GM12878 (cell line): Measurements from ENCODE around the gene SATB2. TPM values are rescaled to one million over a fixed set of nuclear protein-coding genes. Genes with fewer than 3 reads are reported as not detected.

ENCODE experiments used
- ATAC-seq: fragments of 200-7000 bp; cut with Tn5 transposase; 3 replicates; pipeline ENCODE4 v1.9.1; 2020; ENCODE audit warnings: mild to moderate bottlenecking, moderate library complexity
- BruUV-seq: library from RNA; stranded (reverse); fragments of 400-500 nt; replicated peaks from 2 replicates; lab custom pipeline; 2021; lab: Mats Ljungman, UMichigan
- CTCF ChIA-PET: fragments of 300-600 bp; sonication (Branson Sonifier 250); formaldehyde crosslinking; extraction: SDS; loops from one replicate; lab custom pipeline; 2021; ENCODE audit warnings: inconsistent platforms; lab: Yijun Ruan, JAX
- POLR2A ChIA-PET: fragments of 350-600 bp; formaldehyde crosslinking; extraction: SDS; loops from one replicate; lab custom pipeline; 2021; ENCODE audit warnings: inconsistent platforms; lab: Charles Lee
- RAD21 ChIA-PET: fragments of 300-600 bp; sonication (Branson Sonifier 250); formaldehyde crosslinking; loops from one replicate; lab custom pipeline; 2023; ENCODE audit warnings: antibody characterized with exemption; ENCODE audit not compliant: unreplicated experiment; lab: Charles Lee
- SMC1A ChIA-PET: fragments of 300-600 bp; sonication (Branson Sonifier 250); formaldehyde crosslinking; loops from one replicate; lab custom pipeline; 2023; ENCODE audit not compliant: unreplicated experiment, uncharacterized antibody; lab: Charles Lee
- DNase-seq: peaks from one replicate; pipeline ENCODE4 v3.0.0-alpha.2; 2011; ENCODE audit warnings: low read depth, low spot score
- FAIRE-seq: peaks from 3 replicates; lab custom pipeline; 2011; peaks lifted over from hg19 to GRCh38; lab: Jason Lieb, UNC
- H2AFZ ChIP-seq: 2 replicates; pipeline ENCODE4 v1.6.0; 2011; ENCODE audit warnings: low read depth, low read length, control low read depth; ENCODE audit not compliant: control insufficient read depth
- H3K27ac ChIP-seq: 2 replicates; pipeline ENCODE4 v1.5.1; 2011; ENCODE audit warnings: control low read depth; ENCODE audit not compliant: control insufficient read depth, insufficient read depth
- H3K27me3 ChIP-seq, 2 experiments: replicated peaks in 1 of 2; 2 replicates each; pipeline versions ENCODE4 v1.6.0 to v1.6.1; 2011; ENCODE audit warnings: low read length in 1 of 2; ENCODE audit not compliant: control insufficient read depth in 2 of 2, insufficient read depth in 2 of 2
- H3K36me3 ChIP-seq, 2 experiments: 2 replicates each; pipeline ENCODE4 v1.5.1; 2011; ENCODE audit warnings: low read length in 1 of 2; ENCODE audit not compliant: control insufficient read depth in 2 of 2, insufficient read depth in 2 of 2
- H3K4me1 ChIP-seq: 2 replicates; pipeline ENCODE4 v1.6.1; 2011; ENCODE audit warnings: mild to moderate bottlenecking, low read length, moderate library complexity, mixed read lengths; ENCODE audit not compliant: control insufficient read depth, insufficient read depth
- H3K4me2 ChIP-seq: 2 replicates; pipeline ENCODE4 v1.6.0; 2011; ENCODE audit warnings: control low read depth; ENCODE audit not compliant: control insufficient read depth, insufficient read depth
- H3K4me3 ChIP-seq: fragments of 200-600 bp; sonication (generic); 2 replicates; pipeline ENCODE4 v1.5.1; 2016
- H3K79me2 ChIP-seq: 2 replicates; pipeline ENCODE4 v1.6.0; 2011; ENCODE audit warnings: low read length; ENCODE audit not compliant: control insufficient read depth, insufficient read depth
- H3K9ac ChIP-seq: 2 replicates; pipeline ENCODE4 v1.8.0; 2011; ENCODE audit warnings: low read length, control low read depth, mixed read lengths; ENCODE audit not compliant: control insufficient read depth, insufficient read depth
- H3K9me3 ChIP-seq: replicated peaks from 3 replicates; pipeline ENCODE4 v1.5.1; 2011; ENCODE audit warnings: mild to moderate bottlenecking, low read length; ENCODE audit not compliant: control insufficient read depth, insufficient read depth
- H4K20me1 ChIP-seq: 2 replicates; pipeline ENCODE4 v1.6.0; 2011; ENCODE audit not compliant: control insufficient read depth, insufficient read depth
- ATF2 ChIP-seq: IDR thresholded peaks from 2 replicates; pipeline ENCODE4 v1.6.1; 2012; ENCODE audit warnings: low read length, inconsistent platforms
- BCL11A ChIP-seq: IDR thresholded peaks from 2 replicates; pipeline ENCODE4 v1.6.1; 2011; ENCODE audit warnings: low read depth, low read length
- DPF2 ChIP-seq: fragments of 450-650 bp; IDR thresholded peaks from 2 replicates; pipeline ENCODE4 v1.6.1; 2017; ENCODE audit warnings: mild to moderate bottlenecking
- E4F1 ChIP-seq: fragments of 450-650 bp; IDR thresholded peaks from 2 replicates; pipeline ENCODE4 v1.6.1; 2018; ENCODE audit warnings: borderline replicate concordance, mild to moderate bottlenecking; ENCODE audit not compliant: partially characterized antibody
- EZH2 ChIP-seq: IDR thresholded peaks from 2 replicates; pipeline ENCODE4 v1.6.1; 2012; ENCODE audit warnings: low read depth, mild to moderate bottlenecking, control low read depth, inconsistent platforms, low read length, borderline replicate concordance; ENCODE audit not compliant: control insufficient read depth
- HDGF ChIP-seq: fragments of 450-650 bp; IDR thresholded peaks from 2 replicates; pipeline ENCODE4 v1.6.1; 2016; ENCODE audit warnings: antibody characterized with exemption
- KAT2A ChIP-seq: conservative IDR thresholded peaks from 2 replicates; pipeline ENCODE4 v1.6.1; 2011; ENCODE audit warnings: low read depth, low read length; ENCODE audit not compliant: control insufficient read depth
- MAX ChIP-seq: IDR thresholded peaks from 2 replicates; pipeline ENCODE4 v1.6.1; 2012; ENCODE audit warnings: low read depth, low read length, improper control_type of control experiment
- MYB ChIP-seq: fragments of 150-350 bp; IDR thresholded peaks from 2 replicates; pipeline ENCODE4 v1.6.1; 2014; ENCODE audit warnings: mild to moderate bottlenecking, low read depth, low read length, borderline replicate concordance
- MYC ChIP-seq: IDR thresholded peaks from 2 replicates; pipeline ENCODE4 v1.6.1; 2011; ENCODE audit warnings: mild to moderate bottlenecking, low read length, moderate library complexity, inconsistent platforms; ENCODE audit not compliant: insufficient read depth, insufficient replicate concordance, insufficient read length, severe bottlenecking
- NKRF ChIP-seq: fragments of 450-650 bp; conservative IDR thresholded peaks from 2 replicates; pipeline ENCODE4 v1.6.1; 2017; ENCODE audit warnings: mild to moderate bottlenecking, moderate library complexity
- SIX5 ChIP-seq: IDR thresholded peaks from 2 replicates; pipeline ENCODE4 v1.6.1; 2011; ENCODE audit warnings: mild to moderate bottlenecking, low read depth, low read length, moderate library complexity; ENCODE audit not compliant: severe bottlenecking
- STAT1 ChIP-seq: fragments of 450-650 bp; conservative IDR thresholded peaks from 2 replicates; pipeline ENCODE4 v1.6.1; 2014; ENCODE audit warnings: antibody characterized with exemption, mild to moderate bottlenecking
- WGBS: methylation state at CpG from one replicate; pipeline ENCODE4 v1.1.6; 2016; ENCODE audit warnings: low lambda C conversion rate; ENCODE audit not compliant: insufficient replicate concordance, insufficient coverage; ENCODE audit errors: missing lambda C conversion rate; 5-methylcytosine and 5-hydroxymethylcytosine counted together
- in situ Hi-C: fragments of 300-500 bp; cut with MboI; formaldehyde crosslinking; loops from 9 replicates; pipeline ENCODE4 v1.14.3; 2018; ENCODE audit warnings: mixed read lengths
- intact Hi-C: fragments of 100-400 bp; cut with micrococcal nuclease; formaldehyde crosslinking; loops from one replicate; pipeline ENCODE4 v1.14.2; 2022; ENCODE audit not compliant: unreplicated experiment
- polyA plus RNA-seq, 11 experiments: library from polyadenylated mRNA; depleted of rRNA in 4 of 11; unstranded in 6 of 11; stranded (reverse) in 5 of 11; fragments of >200 nt; fragmentation: Nextera tagmentation in 4 of 11; fragmentation: Illumina TruSeq in 1 of 11; extraction: Ambion mirVana in 4 of 11; extraction: Trizol in 1 of 11; gene quantifications; 1 replicate in 1 of 11; 2 replicates in 10 of 11; pipeline versions ENCODE4 v1.2.1 to v1.2.3, GENCODE V29; 2011 to 2016; ENCODE audit warnings: inconsistent platforms in 2 of 11, missing spikeins in 2 of 11, low read depth in 1 of 11
- total RNA-seq, 4 experiments: library from RNA; depleted of rRNA in 3 of 4; stranded (reverse); fragments of >200 nt in 3 of 4; fragmentation: Illumina TruSeq in 1 of 4; extraction: Trizol in 1 of 4; gene quantifications; 2 replicates each; pipeline versions ENCODE4 v1.2.1 to v1.2.3, GENCODE V29; 2013 to 2021

The SATB2 gene
- total and polyA plus RNA-seq, 10 of the 15 experiments (the other 5 are each of a cell fraction or from before 2014, with no cell fraction given), result 0.03 to 0.56 (median 0.08) TPM; not detected in 3

- FAIRE-seq, result no peak
- no peaks in the 10 kb centered on the region for H3K36me3 ChIP-seq
- POLR2A ChIA-PET, result no interaction called here
Observed at GRCh38 chr2:199307461-199307860, 150.3 kb downstream of the SATB2 start.

More at GRCh38 chr2:199307461-199307860, 150.3 kb downstream of the SATB2 start:
- Histone ChIP-seq H3K4me3 (no peak overlapping the region), H3K4me1 (no peaks in the 10 kb centered on the region), H4K20me1 (no peaks in the 10 kb centered on the region), H3K4me2 (no peak overlapping the region), H2AFZ (no peak overlapping the region), H3K27me3 (no peaks in the 10 kb centered on the region), H3K9me3 (no peaks in the 10 kb centered on the region), H3K27ac (no peak overlapping the region), H3K9ac (no peak overlapping the region), H3K79me2 (no peaks in the 10 kb centered on the region)
- RAD21 ChIA-PET, result no interaction called here
- CTCF ChIA-PET, result no interaction called here
- no peak for DNase-seq
- BruUV-seq, result no TSS peak
- intact Hi-C loops, result no loop called here
- TF ChIP-seq MYC (no peak), HDGF (no peak), STAT1 (no peak), MAX (no peak), ATF2 (no peak), BCL11A (no peak), E4F1 (no peak), MYB (no peak), DPF2 (no peak), EZH2 (no peak), SIX5 (no peak), KAT2A (no peak), NKRF (no peak)
- ATAC-seq, result no peak
- WGBS, result 0% methylated on average over 1 of the region's 1 CpG
- in situ Hi-C loops, result no loop called here
- SMC1A ChIA-PET, result interaction anchor here (0.7 kb wide), 1 partner anchor 78 kb away, joined by 3 read pairs; no protein-coding TSS in a partner anchor
